Activated CD8-positive, alpha-beta memory T cell treated with anti-CD3 and anti-CD28 coated beads, Interleukin-2, amount 50 U/mL, for 48 hours (primary cell): Measurements from ENCODE around the gene SHC2.
"Not testable (repeated sequence)": the region's sequence is repeated elsewhere in the genome, so short reads cannot be mapped to it uniquely, and the experiment has no call there.

ENCODE experiments used
- DNase-seq: peaks from one replicate; pipeline ENCODE4 v3.0.0-alpha.2; 2020

The SHC2 gene

GRCh38 chr19:444677-445210, 16.1 kb downstream of the SHC2 start:
- no peak for DNase-seq

DNA sequence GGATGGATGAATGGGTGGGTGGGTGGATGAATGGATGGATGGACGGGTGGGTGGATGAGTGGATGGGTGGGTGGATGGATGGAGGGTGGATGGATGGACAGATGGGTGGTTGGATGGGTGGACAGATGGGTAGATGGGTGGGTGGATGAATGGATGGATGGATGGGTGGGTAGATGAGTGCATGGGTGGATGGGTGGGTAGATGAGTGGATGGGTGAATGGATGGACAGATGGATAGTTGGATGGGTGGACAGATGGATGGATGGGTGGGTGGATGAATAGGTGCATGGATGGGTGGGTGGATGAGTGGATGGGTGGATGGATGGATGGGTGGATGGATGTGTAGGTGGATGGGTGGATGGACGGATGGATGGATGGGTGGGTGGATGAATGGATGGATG, 17.8 kb downstream of the SHC2 start:
- no peak for DNase-seq

GRCh38 chr19:442085-442484, 18.7 kb downstream of the SHC2 start:
- DNase-seq, result no peak

GRCh38 chr19:441213-441836, 19.5 kb downstream of the SHC2 start:
- no peak for DNase-seq

DNA sequence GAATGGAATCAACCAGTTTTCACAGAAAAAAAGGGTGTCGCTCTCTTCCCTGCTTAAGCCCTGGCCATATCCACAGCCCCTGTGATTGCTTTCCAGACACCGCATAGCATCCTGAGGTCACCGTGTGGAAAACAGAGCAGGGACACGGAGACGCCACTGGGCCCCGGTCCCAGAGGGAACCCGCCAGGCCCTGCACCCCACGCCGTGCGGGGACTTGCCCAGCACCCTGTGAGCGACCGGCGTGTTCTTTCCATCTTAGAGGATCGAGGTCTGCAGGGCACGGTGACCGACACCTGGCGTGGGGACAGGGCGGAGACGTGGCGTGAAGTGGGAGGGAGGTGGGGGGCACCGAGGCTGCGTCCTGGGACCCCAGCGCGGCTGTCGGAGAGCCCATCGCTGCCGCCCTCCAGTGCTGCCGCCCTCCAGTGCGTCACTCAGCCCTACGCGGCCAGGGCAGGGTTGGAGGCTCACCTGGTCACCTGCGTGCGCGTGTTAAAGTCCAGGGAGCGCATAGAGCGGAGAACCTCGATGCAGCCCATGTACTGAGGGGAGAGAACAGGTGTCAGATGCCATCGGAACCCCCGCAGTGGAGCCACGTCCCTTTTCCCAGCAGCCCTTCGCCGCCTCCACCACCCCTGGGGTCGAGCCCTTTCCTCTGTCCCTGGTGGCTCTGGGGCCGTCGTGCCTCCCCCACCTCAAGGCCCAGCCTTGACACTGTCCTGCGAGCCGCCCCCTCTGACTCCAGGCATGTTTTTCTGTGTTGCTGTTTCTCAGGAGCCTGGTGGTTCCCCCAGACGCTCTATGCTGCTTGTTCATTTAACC, 20.2 kb downstream of the SHC2 start:
- no peak for DNase-seq

DNA sequence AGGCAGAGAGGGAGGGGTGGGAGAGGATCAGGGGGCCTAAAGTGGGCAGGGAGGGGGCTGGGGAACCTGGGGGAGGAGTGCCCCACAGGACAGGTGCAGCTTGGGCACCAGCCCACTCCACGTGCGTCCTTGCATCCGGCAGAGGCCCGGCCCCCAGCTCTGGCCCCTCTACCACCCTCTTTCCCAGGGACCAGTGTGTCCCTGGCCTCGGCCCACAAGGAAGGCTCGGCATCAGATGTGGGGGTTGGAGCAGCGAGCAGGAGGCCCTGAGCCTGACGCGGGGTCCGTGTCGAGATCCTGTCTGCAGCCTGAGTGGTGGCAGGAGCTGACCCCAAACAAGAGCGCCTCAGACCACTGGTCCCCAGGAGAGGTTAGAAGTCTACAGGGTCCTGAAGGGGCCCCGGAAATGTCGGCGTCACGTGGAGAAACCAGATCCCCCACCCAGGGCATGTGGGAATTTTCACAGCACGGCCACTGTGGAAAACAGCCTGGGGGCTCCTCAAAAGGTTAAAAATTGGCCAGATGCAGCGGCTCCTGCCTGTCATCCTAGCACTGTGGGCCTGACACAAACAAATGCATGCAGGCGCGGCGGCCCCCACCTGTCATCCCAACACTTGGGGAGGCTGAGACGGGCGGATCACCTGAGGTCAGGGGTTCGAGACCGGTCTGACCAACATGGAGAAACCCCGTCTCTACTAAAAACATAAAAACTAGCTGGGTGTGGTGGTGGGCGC, 21.5 kb downstream of the SHC2 start:
- no peak for DNase-seq

DNA sequence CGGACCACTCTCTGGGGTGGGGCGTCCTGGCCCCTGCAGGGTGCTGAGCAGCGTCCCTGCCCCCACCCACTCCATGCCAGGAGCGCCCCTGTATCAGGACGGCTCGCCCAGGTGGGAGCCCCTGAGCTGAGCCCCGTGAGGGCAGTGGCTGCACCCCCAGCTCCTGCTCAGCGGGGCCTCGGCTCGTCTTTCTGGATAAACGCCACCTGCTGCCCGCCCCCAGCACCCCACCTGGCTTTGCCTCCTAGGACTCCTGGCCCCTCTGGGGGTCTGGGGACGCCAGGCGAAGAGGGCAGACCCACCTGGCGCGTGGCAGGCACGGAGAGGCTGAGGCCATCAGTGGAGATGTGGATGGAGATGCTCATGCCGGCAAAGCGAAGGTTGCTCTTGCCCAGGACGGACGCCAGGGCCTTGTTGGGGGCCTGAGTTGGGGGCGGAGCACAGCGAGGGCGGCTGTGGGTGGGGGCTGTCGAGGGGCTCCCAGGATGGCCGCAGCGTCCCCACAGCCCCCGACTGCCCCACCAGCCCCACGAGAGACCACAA, 22.3 kb downstream of the SHC2 start:
- DNase-seq, result no peak

DNA sequence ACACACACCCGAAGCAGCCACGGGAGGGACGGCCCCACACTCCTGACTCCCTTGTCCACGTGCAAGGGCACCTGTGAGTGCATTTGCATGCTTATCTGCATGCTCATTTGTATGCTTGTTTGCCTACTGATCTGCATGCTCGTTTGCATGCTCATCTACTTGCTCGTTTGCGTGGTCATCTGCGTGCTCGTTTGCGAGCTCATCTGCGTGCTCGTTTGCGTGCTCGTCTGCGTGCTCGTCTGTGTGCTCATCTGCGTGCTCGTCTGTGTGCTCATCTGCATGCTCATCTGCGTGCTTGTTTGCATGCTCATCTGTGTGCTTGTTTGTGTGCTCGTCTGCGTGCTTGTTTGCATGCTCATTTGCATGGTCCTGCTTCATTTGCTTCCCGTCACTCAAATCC, 23.8 kb downstream of the SHC2 start:
- DNase-seq, result no peak

DNA sequence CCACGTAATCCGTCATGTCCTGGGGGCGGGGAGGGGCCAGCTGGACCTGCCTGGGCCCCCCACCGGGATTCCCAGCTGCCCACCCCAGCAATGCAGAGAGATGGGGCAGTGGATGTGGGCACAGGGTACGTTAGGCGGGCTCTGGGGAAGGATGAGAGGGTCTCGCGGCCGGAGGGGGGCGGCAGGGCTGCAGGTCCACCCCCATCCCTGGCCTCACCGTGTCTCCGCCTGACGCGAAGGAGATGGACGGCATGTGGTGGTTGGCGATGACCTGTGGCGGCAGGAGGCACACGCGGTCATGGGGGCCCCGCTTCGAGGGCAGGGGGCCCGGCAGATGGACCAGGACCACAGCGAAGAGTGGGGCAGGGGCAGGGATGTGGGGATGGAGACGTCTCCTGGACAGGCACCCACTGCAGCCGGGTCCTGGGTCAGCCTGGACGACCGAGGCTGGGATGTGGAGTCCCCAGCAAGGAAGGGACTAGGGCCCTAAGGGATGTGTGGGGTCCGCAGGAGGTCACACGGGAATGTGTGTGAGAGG, 24.4 kb downstream of the SHC2 start:
- no peak for DNase-seq

GRCh38 chr19:435707-436412, 25.0 kb downstream of the SHC2 start:
- no peak for DNase-seq

GRCh38 chr19:435056-435706, 25.7 kb downstream of the SHC2 start:
- DNase-seq, result no peak

GRCh38 chr19:434152-434960, 26.5 kb downstream of the SHC2 start:
- no peak for DNase-seq

DNA sequence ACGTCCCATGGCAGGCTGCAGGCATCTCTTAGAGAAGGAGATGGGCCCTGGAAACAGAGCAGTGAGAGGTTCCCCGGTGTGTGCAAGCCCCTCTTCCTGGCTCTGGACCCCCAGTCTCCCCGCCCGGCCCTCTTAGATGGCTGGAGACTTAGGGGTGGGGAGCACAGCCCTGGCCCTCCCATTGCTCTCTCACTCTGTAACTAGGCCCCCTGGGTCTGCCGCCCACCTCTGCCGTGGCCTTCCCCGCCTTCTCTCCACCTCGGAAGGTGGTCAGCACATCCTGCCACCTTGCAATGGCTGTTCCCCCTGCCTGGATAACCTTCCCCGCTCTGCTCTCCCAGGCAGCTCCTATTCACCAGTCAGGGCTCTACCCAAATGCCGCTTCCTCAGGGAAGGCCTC, 30.1 kb downstream of the SHC2 start:
- DNase-seq, result no peak

DNA sequence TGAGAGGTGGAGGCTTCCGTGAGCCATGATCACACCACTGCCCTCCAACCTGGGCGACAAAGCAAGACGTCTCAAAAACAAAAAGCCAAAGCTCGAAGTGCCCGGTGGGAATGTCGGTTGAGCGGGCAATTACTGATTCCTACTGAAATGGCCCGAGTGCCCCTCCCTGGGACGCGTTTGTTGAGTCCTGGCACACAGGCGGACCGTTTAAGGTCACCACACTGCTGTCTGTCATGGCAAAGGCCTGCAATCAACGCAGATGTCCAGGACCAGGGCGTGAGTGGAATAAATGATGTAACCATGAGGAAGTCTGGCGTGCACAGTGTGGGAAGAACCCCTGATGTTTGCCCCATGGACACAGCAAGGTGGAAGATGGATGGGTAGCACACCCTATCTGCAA, 32.7 kb downstream of the SHC2 start:
- DNase-seq, result no peak

DNA sequence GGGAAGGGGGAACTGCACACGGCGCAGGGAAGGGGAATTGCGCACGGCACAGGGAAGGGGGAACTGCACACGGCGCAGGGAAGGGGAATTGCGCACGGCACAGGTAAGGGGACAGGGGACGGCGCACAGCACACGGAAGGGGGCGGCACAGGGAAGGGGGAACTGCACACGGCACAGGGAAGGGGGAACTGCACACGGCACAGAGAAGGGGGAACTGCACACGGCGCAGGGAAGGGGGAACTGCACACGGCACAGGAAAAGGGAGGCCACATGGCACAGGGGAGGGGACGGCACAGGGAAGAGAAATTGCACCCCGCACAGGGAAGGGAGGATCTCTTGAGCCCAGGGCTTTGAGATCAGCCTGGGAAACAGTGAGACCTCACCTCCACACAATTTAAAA, 33.2 kb downstream of the SHC2 start:
- DNase-seq, result not testable (repeated sequence)

DNA sequence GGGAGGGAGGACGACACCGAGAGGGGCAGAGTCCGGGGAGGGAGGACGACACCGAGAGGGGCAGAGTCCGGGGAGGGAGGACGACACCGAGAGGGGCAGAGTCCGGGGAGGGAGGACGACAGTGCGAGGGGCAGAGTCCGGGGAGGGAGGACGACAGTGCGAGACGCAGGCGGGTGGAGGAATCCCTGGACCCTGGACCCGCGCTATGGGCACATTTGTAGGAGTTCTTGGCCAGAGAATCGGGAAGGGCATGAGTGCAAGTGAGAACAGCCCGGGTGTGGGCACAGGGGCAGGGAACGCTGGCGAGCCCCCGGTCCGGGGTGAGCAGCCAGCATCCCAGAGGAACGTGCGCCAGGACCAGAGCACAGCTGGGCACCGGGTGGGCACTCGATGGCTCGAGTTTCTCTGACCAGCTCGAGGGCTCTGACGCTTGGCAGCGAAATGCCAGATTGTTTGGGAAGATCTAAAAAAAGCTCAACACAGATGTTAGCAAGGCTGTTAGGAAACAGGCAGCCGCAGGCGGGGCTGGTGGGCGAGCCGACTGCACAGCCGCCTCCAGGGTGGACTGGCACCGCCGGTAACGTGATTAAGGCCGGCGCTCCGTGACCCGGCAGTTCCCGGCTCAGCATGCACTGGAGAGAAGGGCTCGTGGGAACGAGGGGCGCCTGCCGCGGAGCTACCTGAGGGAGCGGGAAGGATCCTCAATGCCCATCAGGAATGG, 33.9 kb downstream of the SHC2 start:
- no peak for DNase-seq

GRCh38 chr19:425056-425455, 35.8 kb downstream of the SHC2 start:
- no peak for DNase-seq

DNA sequence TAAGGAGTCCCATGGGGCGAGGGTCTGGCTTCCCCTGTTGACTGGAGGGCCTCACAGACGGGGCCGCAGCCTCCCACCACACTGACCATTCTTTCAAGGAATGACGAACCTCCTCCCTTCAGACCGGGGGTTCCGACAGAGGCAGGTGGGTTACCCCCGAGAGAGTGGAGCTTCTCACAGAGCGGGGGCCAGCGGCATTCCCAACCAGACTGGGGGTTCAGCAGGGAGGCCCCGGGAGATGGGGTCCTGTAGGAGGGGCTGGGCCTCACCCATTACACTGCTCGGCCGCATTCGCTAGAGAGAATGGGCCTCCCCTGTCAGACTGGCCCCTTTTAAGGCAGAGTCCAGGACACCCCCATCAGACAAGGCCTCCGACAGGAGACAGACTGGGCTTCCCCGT, 36.3 kb downstream of the SHC2 start:
- no peak for DNase-seq

DNA sequence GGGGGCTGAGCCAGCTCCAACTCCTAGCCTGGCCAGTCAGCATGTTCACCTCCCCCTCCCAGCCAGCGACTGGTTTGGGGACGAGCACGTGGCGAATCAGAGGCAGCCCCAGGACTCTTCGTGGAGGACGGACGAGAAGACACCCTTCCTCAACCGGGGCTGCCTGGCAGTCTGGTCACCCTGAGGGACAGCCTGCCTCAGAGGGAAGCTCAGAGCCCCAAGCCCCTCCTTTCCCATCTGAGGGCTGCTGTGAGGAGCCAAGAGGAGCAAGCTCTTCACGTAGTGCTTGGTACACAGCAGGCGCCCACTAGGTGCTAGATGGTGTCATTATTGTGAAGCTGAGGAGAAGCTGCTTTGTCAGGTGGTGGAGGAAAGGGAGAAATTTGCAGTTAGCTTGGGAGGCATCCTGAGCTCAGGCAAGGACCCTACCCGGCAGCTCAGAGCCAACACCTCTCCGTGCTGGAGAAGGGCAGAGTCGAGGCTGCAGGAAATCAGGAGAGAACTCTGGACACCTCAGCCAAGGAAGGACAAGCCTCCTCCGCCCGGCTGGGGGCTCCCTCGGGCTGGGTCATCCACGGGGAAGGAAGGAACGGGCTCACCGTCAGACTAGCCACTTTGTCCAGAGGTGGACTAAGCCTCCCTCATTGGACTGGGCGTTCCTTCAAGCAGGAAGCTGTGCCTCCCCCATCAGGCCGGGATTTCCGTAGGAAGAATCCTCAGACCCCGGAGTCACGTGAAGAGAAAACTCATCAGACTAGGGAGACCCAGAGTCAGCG, 37.0 kb downstream of the SHC2 start:
- DNase-seq, result no peak

DNA sequence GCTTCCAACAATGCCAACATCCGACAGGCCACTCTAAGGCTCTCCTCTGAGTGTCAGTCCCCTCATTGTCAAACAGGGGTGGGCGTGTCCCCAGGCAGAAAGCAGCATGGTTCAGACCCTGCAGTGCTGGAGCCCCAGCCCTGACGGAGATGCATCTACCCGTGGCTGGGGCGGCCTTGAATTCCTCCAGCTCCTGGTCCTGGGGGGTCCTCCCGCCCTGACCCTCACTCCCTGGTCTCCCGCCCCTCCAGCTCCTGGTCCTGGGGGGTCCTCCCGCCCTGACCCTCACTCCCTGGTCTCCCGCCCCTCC, 38.0 kb downstream of the SHC2 start:
- not testable (repeated sequence) for DNase-seq
